Activated naive CD8-positive, alpha-beta T cell treated with anti-CD3 and anti-CD28 coated beads, Interleukin-2, amount 50 U/mL, for 16 hours (primary cell): ENCODE results near the gene MRPL36.

Experiments
- DNase-seq: peaks from one replicate; pipeline ENCODE4 v3.0.0-alpha.2; 2020; ENCODE audit warnings: low read depth, low spot score

MRPL36 gene

DNA sequence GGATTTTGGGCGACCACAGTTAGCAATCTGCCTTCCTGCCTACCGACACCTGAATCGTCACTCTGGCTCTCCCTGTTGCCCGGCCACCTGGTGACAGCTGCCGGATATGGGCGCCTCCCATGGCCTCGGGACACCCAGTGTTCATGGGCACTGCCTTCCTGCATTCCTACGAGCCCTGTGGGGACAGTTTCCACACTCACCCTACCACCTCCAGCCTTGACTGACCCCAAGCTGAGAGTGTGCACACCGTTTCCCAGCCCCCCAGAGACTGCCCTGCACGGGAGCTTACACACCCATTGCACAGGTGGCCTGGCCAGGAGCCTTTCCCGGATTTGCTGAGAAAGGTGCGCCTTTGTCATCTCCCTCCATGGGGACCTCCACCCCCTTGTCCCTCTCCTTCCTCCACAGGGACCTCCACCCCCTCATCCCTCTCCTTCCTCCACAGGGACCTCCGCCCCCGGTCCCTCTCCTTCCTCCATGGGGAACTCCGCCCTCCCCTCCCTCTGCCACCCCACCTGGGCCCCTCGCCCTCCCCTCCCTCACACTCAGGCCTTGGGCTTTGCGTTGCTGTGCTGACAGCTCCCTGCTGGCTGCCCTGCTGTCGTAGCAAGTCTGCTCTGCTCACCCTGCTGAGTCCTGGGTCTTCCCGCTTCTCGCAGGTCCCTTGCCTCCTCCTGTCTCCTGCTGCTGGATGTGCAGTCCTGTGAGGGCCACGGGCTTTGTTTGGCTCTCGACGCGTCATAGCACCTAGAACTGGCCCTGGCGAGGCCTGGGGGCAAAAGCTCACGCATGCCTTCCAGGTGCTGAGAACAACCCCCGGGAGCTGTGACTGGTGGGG, 48.4 kb downstream of the MRPL36 start:
- DNase-seq, result no peak

DNA sequence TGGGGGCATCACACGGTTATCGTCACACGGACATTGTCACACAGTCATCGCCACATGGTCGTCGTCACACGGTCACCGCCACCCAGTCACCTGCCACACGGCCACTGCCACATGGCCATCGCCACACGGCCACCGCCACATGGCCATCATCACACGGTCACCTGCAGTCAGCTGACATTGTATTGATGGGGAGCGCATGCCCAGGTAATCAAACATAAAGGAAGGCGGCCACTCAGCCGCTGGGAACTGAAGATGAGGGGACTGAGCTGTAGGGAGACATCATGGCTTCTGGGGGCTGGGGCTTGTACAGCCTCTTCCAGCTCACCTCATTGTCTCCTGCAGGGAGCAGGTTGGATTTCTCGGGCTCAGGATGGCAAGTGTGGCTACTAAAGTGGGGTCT, 49.2 kb downstream of the MRPL36 start:
- no peak for DNase-seq

GRCh38 chr5:1749346-1750124, 50.1 kb downstream of the MRPL36 start:
- DNase-seq, result no peak

- DNase-seq, result no peak
These were observed 50.8 kb downstream of the MRPL36 start for GRCh38 chr5:1748845-1749244.
